ENCODE data around the gene LCLAT1. TPM values are rescaled to one million over a fixed set of nuclear protein-coding genes. Genes with fewer than 3 reads are reported as not detected.

The LCLAT1 gene
- total RNA-seq, 1 donor from 2014 or later = 18.8 TPM

DNA sequence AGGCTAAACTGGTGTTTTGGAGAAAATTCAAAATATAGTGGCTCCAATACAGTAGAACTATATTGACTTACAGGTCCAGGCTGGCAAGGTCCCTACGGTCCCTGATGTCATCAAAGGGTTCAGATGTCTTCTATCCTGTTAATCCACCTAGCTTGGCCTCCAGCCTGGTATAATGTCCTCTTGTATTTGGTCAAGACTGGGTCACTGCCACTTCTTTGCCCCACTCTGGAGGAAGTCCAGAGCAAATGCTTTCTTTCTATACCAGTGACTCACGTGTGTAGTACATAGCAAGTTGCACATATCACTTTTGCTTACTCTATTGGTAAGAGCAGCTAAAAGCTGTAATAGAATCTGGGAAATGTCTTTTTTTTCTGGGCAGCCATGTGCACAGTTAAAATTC lies 80.8 kb downstream of the LCLAT1 start:
- Histone ChIP-seq H3K36me3 (ENCODE audit: control insufficient read depth in 3 of 3, insufficient read depth in 3 of 3, low read length in 3 of 3) (peaks cover 0 to 2% (median 1%) of the 10 kb centered on the region in 3 donors), H3K27ac (ENCODE audit: low read depth, low read length) (no peak overlapping the region), H3K9ac (ENCODE audit: low read depth in 1 of 3, low read length in 3 of 3) (no peak overlapping the region), H3K4me1 (ENCODE audit: control insufficient read depth in 3 of 3, insufficient read depth in 3 of 3, low read length in 3 of 3) (peaks cover 8 to 14% (median 11%) of the 10 kb centered on the region in 3 donors), H3K27me3 (ENCODE audit: control insufficient read depth in 3 of 3, insufficient read depth in 3 of 3, low read length in 3 of 3) (no peaks in the 10 kb centered on the region), H3K4me3 (ENCODE audit: low read length in 3 of 3) (no peak overlapping the region), H3K9me3 (ENCODE audit: control insufficient read depth in 3 of 3, low read length in 3 of 3) (no peaks in the 10 kb centered on the region)

DNA sequence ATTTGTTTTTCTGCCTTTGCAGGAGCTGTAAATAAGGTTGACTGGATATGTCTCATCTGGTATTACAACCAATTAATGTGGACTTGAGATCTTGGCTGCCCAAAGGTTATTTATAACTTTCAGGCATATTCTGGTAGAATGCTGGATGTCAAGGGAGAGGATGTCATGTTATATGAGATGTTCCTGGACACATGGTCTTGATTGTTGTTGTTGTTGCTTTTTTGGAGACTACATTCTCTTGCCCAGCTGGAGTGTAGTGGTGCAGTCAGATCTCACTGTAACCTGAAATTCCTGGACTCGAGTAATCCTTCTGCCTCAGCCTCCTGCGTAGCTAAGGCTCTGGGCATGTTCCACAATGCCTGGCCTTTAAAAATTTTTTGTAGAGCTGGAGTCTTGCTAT lies 83.3 kb downstream of the LCLAT1 start:
- peaks cover 2 to 6% (median 2%) of the 10 kb centered on the region in 3 donors for H3K36me3 ChIP-seq (ENCODE audit: control insufficient read depth in 3 of 3, insufficient read depth in 3 of 3, low read length in 3 of 3)
- H3K4me1 ChIP-seq (ENCODE audit: control insufficient read depth in 3 of 3, insufficient read depth in 3 of 3, low read length in 3 of 3) = peaks cover 8 to 14% (median 11%) of the 10 kb centered on the region in 3 donors
- H3K27me3 ChIP-seq (ENCODE audit: control insufficient read depth in 3 of 3, insufficient read depth in 3 of 3, low read length in 3 of 3) = no peaks in the 10 kb centered on the region
- no peak overlapping the region for H3K9ac ChIP-seq (ENCODE audit: low read depth in 1 of 3, low read length in 3 of 3)
- H3K27ac ChIP-seq (ENCODE audit: low read depth, low read length) = no peak overlapping the region
- no peaks in the 10 kb centered on the region for H3K9me3 ChIP-seq (ENCODE audit: control insufficient read depth in 3 of 3, low read length in 3 of 3)
- no peak overlapping the region for H3K4me3 ChIP-seq (ENCODE audit: low read length in 3 of 3)

DNA sequence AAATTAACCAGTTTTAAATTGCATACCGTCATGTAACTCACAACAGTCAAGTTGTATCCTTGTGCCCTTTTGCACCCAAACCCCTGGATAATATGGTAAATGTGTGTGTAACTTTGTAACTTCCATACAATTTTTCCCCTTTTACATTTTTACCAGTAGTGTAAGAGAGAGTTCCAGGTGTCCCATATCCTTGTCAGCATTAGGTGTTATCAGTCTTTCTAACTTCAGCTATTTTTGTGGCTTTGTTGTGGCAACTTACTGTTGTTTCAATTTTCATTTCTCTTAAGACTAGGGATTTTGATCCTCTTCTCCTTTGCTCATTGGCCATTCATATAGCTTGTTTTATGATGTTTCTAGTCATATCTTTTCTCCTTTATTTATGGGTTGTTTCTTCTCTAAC lies 94.6 kb downstream of the LCLAT1 start:
- H3K27me3 ChIP-seq (ENCODE audit: control insufficient read depth in 3 of 3, insufficient read depth in 3 of 3, low read length in 3 of 3) = no peaks in the 10 kb centered on the region
- no peak overlapping the region for H3K27ac ChIP-seq (ENCODE audit: low read depth, low read length)
- no peaks in the 10 kb centered on the region for H3K9me3 ChIP-seq (ENCODE audit: control insufficient read depth in 3 of 3, low read length in 3 of 3)
- no peaks in the 10 kb centered on the region for H3K36me3 ChIP-seq (ENCODE audit: control insufficient read depth in 3 of 3, insufficient read depth in 3 of 3, low read length in 3 of 3)
- no peak overlapping the region for H3K4me3 ChIP-seq (ENCODE audit: low read length in 3 of 3)
- H3K4me1 ChIP-seq (ENCODE audit: control insufficient read depth in 3 of 3, insufficient read depth in 3 of 3, low read length in 3 of 3) = no peaks in the 10 kb centered on the region
- H3K9ac ChIP-seq (ENCODE audit: low read depth in 1 of 3, low read length in 3 of 3) = no peak overlapping the region

DNA sequence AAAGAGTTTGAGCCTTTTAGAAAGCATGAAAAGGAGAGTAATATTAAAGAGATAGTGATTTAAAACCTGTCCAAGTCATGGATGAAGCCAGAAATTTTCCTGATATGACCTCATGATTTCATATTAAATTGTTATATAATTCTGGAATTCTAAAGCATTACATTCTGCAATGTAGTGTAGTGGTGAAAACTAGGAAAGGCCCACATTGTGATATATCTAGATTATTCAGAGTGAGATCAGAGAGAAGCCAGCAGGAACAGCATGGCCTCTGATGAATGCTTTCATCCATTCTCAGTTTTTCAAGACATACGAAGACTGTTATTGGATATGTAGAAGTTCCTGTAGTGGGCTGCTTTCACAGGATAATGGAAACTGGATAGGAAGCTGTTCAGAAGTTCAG lies 98.8 kb downstream of the LCLAT1 start:
- Histone ChIP-seq H3K9ac (ENCODE audit: low read depth in 1 of 3, low read length in 3 of 3) (no peak overlapping the region), H3K4me1 (ENCODE audit: control insufficient read depth in 3 of 3, insufficient read depth in 3 of 3, low read length in 3 of 3) (no peaks in the 10 kb centered on the region), H3K27ac (ENCODE audit: low read depth, low read length) (no peak overlapping the region), H3K9me3 (ENCODE audit: control insufficient read depth in 3 of 3, low read length in 3 of 3) (no peaks in the 10 kb centered on the region), H3K4me3 (ENCODE audit: low read length in 3 of 3) (no peak overlapping the region), H3K27me3 (ENCODE audit: control insufficient read depth in 3 of 3, insufficient read depth in 3 of 3, low read length in 3 of 3) (no peaks in the 10 kb centered on the region), H3K36me3 (ENCODE audit: control insufficient read depth in 3 of 3, insufficient read depth in 3 of 3, low read length in 3 of 3) (no peaks in the 10 kb centered on the region)

DNA sequence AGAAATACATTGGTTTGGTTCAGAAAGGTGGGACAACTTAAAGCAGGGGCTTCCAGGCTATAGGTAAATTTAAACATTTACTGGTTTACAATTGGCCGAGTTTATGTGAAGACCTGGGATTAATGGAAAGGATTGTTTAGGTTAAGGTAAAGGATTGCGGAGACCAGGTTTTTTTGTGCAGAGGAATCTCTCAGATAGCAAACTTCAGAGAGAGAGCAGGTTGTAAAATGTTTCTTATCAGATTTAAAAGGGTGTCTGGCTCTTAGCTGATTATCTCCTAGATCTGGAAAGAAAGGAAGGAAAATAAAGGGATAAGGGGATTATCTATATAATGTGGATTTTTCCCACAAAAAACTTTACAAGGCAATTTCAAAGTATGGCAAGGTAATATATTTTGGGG lies 101.3 kb downstream of the LCLAT1 start:
- Histone ChIP-seq H3K9me3 (ENCODE audit: control insufficient read depth in 3 of 3, low read length in 3 of 3) (no peaks in the 10 kb centered on the region), H3K27me3 (ENCODE audit: control insufficient read depth in 3 of 3, insufficient read depth in 3 of 3, low read length in 3 of 3) (no peaks in the 10 kb centered on the region), H3K27ac (ENCODE audit: low read depth, low read length) (no peak overlapping the region), H3K9ac (ENCODE audit: low read depth in 1 of 3, low read length in 3 of 3) (no peak overlapping the region), H3K36me3 (ENCODE audit: control insufficient read depth in 3 of 3, insufficient read depth in 3 of 3, low read length in 3 of 3) (no peaks in the 10 kb centered on the region), H3K4me1 (ENCODE audit: control insufficient read depth in 3 of 3, insufficient read depth in 3 of 3, low read length in 3 of 3) (no peaks in the 10 kb centered on the region), H3K4me3 (ENCODE audit: low read length in 3 of 3) (no peak overlapping the region)

DNA sequence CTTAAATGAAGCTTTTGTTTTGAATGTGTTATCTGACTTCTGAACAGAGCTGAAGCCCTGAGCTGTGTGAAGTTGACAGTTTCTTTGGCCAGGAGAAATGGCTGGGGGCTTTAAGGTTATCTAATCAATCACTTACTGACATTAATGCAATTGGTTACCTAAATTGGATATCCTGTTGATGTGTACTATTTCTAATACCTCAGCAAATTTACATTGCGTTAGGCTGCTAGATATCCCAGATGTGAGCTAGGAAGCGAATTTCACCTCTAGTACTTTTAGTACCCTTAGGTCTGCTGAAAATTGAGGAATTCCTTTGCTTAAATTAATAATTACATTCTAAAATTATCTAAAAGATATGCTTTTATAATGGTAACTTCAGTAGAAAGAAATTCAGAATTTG lies 102.0 kb downstream of the LCLAT1 start:
- Histone ChIP-seq H3K9ac (ENCODE audit: low read depth in 1 of 3, low read length in 3 of 3) (no peak overlapping the region), H3K27ac (ENCODE audit: low read depth, low read length) (no peak overlapping the region), H3K4me1 (ENCODE audit: control insufficient read depth in 3 of 3, insufficient read depth in 3 of 3, low read length in 3 of 3) (no peaks in the 10 kb centered on the region), H3K9me3 (ENCODE audit: control insufficient read depth in 3 of 3, low read length in 3 of 3) (no peaks in the 10 kb centered on the region), H3K27me3 (ENCODE audit: control insufficient read depth in 3 of 3, insufficient read depth in 3 of 3, low read length in 3 of 3) (no peaks in the 10 kb centered on the region), H3K36me3 (ENCODE audit: control insufficient read depth in 3 of 3, insufficient read depth in 3 of 3, low read length in 3 of 3) (no peaks in the 10 kb centered on the region), H3K4me3 (ENCODE audit: low read length in 3 of 3) (no peak overlapping the region)

DNA sequence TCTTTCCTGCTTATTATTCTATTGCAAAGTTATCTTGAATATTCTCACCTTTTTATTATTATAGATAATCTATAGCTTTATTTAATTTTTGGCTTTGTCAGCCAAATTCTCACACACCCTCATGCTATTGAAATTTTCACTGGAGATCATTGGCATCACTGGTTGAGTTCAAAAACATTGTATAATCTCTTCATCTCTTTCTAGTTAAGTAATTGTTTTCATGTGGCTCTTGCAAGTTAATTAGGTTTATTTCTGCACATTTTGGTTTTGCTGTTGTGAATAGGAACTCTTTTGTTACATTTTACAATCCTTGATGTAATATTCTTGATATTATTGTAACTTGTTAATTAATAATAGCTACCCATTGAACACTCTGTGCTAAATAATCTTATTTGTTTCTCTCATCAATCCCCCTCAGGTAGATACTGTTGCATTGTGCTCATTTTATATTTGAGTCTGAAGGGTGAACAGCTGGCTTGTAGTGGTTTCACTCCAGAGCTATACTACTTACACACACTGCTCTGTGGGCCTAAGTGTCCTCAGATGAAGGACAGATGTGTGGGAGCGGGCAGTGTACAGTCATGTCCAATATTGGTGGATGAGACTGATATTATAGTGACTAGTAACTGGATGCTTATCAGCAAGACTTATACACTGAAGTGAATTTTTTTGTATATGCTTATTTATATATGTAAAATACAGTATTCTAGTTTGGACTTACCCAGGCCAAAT lies 112.7 kb downstream of the LCLAT1 start:
- Histone ChIP-seq H3K4me1 (ENCODE audit: control insufficient read depth in 3 of 3, insufficient read depth in 3 of 3, low read length in 3 of 3) (no peaks in the 10 kb centered on the region), H3K27me3 (ENCODE audit: control insufficient read depth in 3 of 3, insufficient read depth in 3 of 3, low read length in 3 of 3) (no peaks in the 10 kb centered on the region), H3K36me3 (ENCODE audit: control insufficient read depth in 3 of 3, insufficient read depth in 3 of 3, low read length in 3 of 3) (no peaks in the 10 kb centered on the region), H3K27ac (ENCODE audit: low read depth, low read length) (no peak overlapping the region), H3K9ac (ENCODE audit: low read depth in 1 of 3, low read length in 3 of 3) (no peak overlapping the region), H3K9me3 (ENCODE audit: control insufficient read depth in 3 of 3, low read length in 3 of 3) (no peaks in the 10 kb centered on the region), H3K4me3 (ENCODE audit: low read length in 3 of 3) (no peak overlapping the region)

DNA sequence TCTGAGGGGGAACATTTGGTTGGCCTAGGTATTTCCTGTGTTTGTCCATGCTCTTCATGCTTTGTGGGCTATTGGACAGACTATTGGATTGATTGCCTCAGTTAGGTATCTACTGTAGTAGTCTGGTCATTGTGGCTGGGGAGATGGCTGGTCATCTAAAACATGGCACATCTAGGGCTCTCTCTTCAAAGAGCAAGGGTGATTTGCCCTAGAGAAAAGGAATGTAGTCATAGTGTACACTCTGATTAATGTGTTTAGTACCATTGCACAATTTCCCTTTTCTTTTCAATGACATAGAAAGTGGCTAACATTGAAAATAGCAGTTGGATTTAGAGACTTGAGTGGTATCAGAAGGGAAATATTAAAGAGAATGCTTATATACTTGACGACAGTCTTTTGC lies 114.3 kb downstream of the LCLAT1 start:
- H3K9me3 ChIP-seq (ENCODE audit: control insufficient read depth in 3 of 3, low read length in 3 of 3) = no peaks in the 10 kb centered on the region
- peaks cover 0 to 3% (median 0%) of the 10 kb centered on the region in 3 donors for H3K4me1 ChIP-seq (ENCODE audit: control insufficient read depth in 3 of 3, insufficient read depth in 3 of 3, low read length in 3 of 3)

DNA sequence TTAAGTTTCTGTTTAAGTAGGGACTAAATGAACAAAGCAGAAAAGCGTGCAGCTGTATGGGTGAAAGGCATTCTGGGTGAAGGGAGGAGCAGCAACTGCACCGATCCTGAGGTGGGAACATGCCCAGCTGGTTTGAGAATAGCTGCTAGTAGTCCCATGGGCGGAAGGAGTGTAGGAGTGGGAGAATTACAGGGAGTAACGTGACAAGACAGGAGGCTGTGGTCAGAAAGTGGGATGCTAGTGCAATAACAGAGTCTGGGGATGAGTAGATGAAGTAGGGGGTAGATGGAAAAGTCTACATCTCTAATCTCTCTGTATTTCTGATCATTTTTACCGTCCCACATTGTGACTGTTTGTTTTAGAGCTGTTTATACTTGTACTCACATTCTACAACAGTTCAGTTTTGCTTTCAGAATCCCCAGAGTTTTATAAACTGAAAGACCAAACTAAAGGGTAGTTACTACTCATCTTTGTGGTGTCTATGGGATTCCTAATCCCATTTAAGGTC lies 118.9 kb downstream of the LCLAT1 start:
- no peaks in the 10 kb centered on the region for H3K9me3 ChIP-seq (ENCODE audit: control insufficient read depth in 3 of 3, low read length in 3 of 3)
- H3K27me3 ChIP-seq (ENCODE audit: control insufficient read depth in 3 of 3, insufficient read depth in 3 of 3, low read length in 3 of 3) = no peaks in the 10 kb centered on the region
- H3K4me3 ChIP-seq (ENCODE audit: low read length in 3 of 3) = no peak overlapping the region
- no peak overlapping the region for H3K9ac ChIP-seq (ENCODE audit: low read depth in 1 of 3, low read length in 3 of 3)
- H3K27ac ChIP-seq (ENCODE audit: low read depth, low read length) = peak overlapping the region; percentile 66
- H3K4me1 ChIP-seq (ENCODE audit: control insufficient read depth in 3 of 3, insufficient read depth in 3 of 3, low read length in 3 of 3) = peaks cover 4 to 10% (median 8%) of the 10 kb centered on the region in 3 donors
- no peaks in the 10 kb centered on the region for H3K36me3 ChIP-seq (ENCODE audit: control insufficient read depth in 3 of 3, insufficient read depth in 3 of 3, low read length in 3 of 3)

More for the DNA sequence above, 114.3 kb downstream of the LCLAT1 start:
- no peak overlapping the region for H3K4me3 ChIP-seq (ENCODE audit: low read length in 3 of 3)
- no peak overlapping the region for H3K27ac ChIP-seq (ENCODE audit: low read depth, low read length)
- no peaks in the 10 kb centered on the region for H3K27me3 ChIP-seq (ENCODE audit: control insufficient read depth in 3 of 3, insufficient read depth in 3 of 3, low read length in 3 of 3)
- no peaks in the 10 kb centered on the region for H3K36me3 ChIP-seq (ENCODE audit: control insufficient read depth in 3 of 3, insufficient read depth in 3 of 3, low read length in 3 of 3)
- H3K9ac ChIP-seq (ENCODE audit: low read depth in 1 of 3, low read length in 3 of 3) = no peak overlapping the region

DNA sequence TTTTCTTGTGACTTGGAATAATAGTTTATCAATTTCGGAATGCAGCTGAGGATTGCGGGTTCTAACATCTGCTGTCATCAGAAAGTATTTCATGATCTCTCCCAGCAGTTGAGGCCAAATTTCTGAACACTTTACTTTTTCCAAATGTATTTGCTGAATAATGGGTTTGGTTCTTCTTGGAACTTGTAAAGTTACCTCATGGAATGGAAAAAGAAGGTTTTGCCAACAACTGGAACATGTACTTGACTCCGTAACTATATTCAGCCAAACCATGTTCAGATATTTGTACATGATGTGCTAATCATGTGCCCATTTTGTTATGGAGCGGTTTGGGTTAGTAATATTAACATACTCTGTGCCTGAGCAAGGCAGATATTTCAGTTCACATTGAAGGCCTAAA lies 119.6 kb downstream of the LCLAT1 start:
- Histone ChIP-seq H3K36me3 (ENCODE audit: control insufficient read depth in 3 of 3, insufficient read depth in 3 of 3, low read length in 3 of 3) (no peaks in the 10 kb centered on the region), H3K27me3 (ENCODE audit: control insufficient read depth in 3 of 3, insufficient read depth in 3 of 3, low read length in 3 of 3) (no peaks in the 10 kb centered on the region), H3K4me1 (ENCODE audit: control insufficient read depth in 3 of 3, insufficient read depth in 3 of 3, low read length in 3 of 3) (peaks cover 4 to 10% (median 8%) of the 10 kb centered on the region in 3 donors), H3K9me3 (ENCODE audit: control insufficient read depth in 3 of 3, low read length in 3 of 3) (no peaks in the 10 kb centered on the region), H3K4me3 (ENCODE audit: low read length in 3 of 3) (no peak overlapping the region), H3K27ac (ENCODE audit: low read depth, low read length) (peak overlapping the region; percentile 66), H3K9ac (ENCODE audit: low read depth in 1 of 3, low read length in 3 of 3) (no peak overlapping the region)
